Measurements from ENCODE around the gene FLRT2.
A peak's percentile ranks its signal among the peaks of the same experiment; 100 is the strongest.

Gene FLRT2

GRCh38 chr14:85549697-85550096 is 19.8 kb downstream of the FLRT2 start:
- no peak for TF ChIP-seq CTCF (conservative IDR thresholded peaks at IDR 0.05; ENCODE audit: low read depth)
- ChIA-PET CTCF (no interaction called here), POLR2A (ENCODE audit: low non-redundant PET) (no interaction called here)
- no peak overlapping the region for H3K27ac ChIP-seq
- DNase-seq (ENCODE audit: low spot score), result no peak

DNA sequence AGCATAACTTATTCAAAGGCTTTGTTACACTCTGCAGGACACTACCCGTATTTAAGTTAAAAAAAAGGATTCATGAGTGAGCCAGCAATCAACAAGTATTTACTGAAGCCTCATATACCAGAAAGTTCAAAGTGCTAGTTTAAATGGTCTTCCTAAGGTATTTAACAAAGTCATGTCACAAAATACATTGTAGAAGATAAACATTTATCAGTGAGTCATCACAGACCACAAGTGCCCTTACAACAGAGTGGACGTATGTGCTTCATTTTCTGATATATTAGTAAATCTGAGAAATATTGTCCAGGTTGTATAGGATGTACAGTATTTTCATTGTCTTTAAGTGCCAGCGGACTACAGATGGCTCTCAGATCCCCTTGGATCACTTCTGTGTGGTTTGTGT is 24.2 kb downstream of the FLRT2 start:
- no peak for TF ChIP-seq CTCF (conservative IDR thresholded peaks at IDR 0.05; ENCODE audit: low read depth)
- no peak for DNase-seq (ENCODE audit: low spot score)
- H3K27ac ChIP-seq, result no peak overlapping the region
- ChIA-PET CTCF (no interaction called here), POLR2A (ENCODE audit: low non-redundant PET) (no interaction called here)

GRCh38 chr14:85556267-85556666 is 26.3 kb downstream of the FLRT2 start:
- CTCF ChIA-PET, result no interaction called here
- POLR2A ChIA-PET (ENCODE audit: low non-redundant PET), result no interaction called here
- no peak for TF ChIP-seq CTCF (conservative IDR thresholded peaks at IDR 0.05; ENCODE audit: low read depth)
- H3K27ac ChIP-seq, result no peak overlapping the region
- DNase-seq (ENCODE audit: low spot score), result peak; percentile 7

GRCh38 chr14:85558505-85558904 is 28.6 kb downstream of the FLRT2 start:
- ChIA-PET POLR2A (ENCODE audit: low non-redundant PET) (no interaction called here), CTCF (no interaction called here)
- no peak for TF ChIP-seq CTCF (conservative IDR thresholded peaks at IDR 0.05; ENCODE audit: low read depth)
- no peak overlapping the region for H3K27ac ChIP-seq
- DNase-seq (ENCODE audit: low spot score), result no peak

DNA sequence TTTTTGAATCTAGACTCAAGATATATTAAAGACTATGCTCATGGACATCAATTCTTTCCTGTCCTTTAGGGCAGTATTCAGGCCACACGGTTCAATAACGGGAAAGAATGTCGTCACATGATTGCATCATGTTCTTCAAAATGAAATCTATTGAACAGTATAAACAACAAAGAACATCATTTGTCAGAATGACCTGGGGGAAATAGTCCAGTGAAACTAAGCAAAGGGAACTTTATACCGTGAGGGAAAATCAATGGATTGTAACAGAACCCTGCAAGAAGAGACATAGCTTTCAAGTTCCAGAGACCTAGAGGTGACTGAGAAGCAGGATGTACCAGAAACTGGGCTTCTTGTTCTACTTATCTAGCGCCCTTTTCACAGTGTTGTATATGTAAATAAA is 32.7 kb downstream of the FLRT2 start:
- no peak for DNase-seq (ENCODE audit: low spot score)
- ChIA-PET CTCF (interaction anchor here (0.6 kb wide), 1 partner anchor 16 kb away, joined by 3 read pairs; no protein-coding TSS in a partner anchor), POLR2A (ENCODE audit: low non-redundant PET) (no interaction called here)
- TF ChIP-seq CTCF (conservative IDR thresholded peaks at IDR 0.05; ENCODE audit: low read depth), result no peak
- no peak overlapping the region for H3K27ac ChIP-seq

DNA sequence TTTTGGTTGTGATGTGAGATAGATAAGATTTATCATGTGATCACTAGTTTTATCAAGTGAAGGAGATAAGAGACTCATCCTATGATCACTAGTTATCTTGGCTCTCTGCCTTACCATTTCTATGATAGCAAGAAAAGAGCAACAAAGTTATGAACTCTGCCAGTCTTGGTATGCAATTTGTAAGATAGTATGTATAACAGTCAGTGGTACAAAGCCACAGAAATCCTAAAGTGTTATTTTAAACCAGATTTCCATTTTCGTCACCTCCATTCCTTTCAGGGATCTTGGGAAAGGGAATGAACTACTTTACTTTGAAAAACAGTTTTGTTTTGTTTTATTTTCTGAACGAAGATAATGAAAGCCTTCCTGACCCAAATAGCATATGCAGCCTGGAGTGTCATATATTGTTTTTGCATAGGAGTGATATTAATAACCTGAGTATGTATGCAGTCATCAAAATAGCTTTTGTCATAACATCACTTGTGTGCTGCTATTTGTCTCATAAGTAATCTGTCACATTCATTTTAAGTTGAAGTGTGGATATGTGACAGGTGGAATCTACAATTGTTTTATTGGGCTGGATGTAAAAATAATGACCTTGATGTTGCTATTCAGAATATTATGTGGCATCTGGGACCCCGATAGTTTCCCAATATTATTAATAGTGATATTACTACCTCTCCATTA is 35.0 kb downstream of the FLRT2 start:
- no peak for DNase-seq (ENCODE audit: low spot score)
- TF ChIP-seq CTCF (conservative IDR thresholded peaks at IDR 0.05; ENCODE audit: low read depth), result no peak
- ChIA-PET CTCF (no interaction called here), POLR2A (ENCODE audit: low non-redundant PET) (no interaction called here)
- no peak overlapping the region for H3K27ac ChIP-seq
